Trophoblast cell (in vitro differentiated cells and primary cell): ENCODE data around the gene KRT86.

Experiments
- DNase-seq, 2 donors: peaks; one replicate each; pipeline ENCODE4 v3.0.0-alpha.2; 2016
- H2AFZ ChIP-seq: 2 replicates; pipeline ENCODE4 v1.6.1; 2013; ENCODE audit warnings: low read length, moderate library complexity, mild to moderate bottlenecking; ENCODE audit not compliant: insufficient read depth, poor library complexity
- H2AK5ac ChIP-seq: 2 replicates; pipeline ENCODE4 v1.6.1; 2013; ENCODE audit warnings: mild to moderate bottlenecking, low read length
- H2BK120ac ChIP-seq: 2 replicates; pipeline ENCODE4 v1.6.1; 2013; ENCODE audit warnings: low read length, mild to moderate bottlenecking, moderate library complexity; ENCODE audit not compliant: insufficient read depth, poor library complexity
- H2BK12ac ChIP-seq: 2 replicates; pipeline ENCODE4 v1.6.1; 2013; ENCODE audit warnings: mild to moderate bottlenecking, low read length, moderate library complexity
- H2BK5ac ChIP-seq: 2 replicates; pipeline ENCODE4 v1.6.1; 2013; ENCODE audit warnings: low read length, low read depth, moderate library complexity, mild to moderate bottlenecking; ENCODE audit not compliant: poor library complexity
- H3K14ac ChIP-seq: 2 replicates; pipeline ENCODE4 v1.6.1; 2013; ENCODE audit warnings: mild to moderate bottlenecking, low read length
- H3K18ac ChIP-seq: 2 replicates; pipeline ENCODE4 v1.6.1; 2013; ENCODE audit warnings: mild to moderate bottlenecking, low read length
- H3K23ac ChIP-seq: 2 replicates; pipeline ENCODE4 v1.6.1; 2013; ENCODE audit warnings: low read length
- H3K27ac ChIP-seq: 2 replicates; pipeline ENCODE4 v1.5.1; 2013; ENCODE audit warnings: low read depth, mild to moderate bottlenecking, inconsistent platforms, low read length, moderate library complexity
- H3K27me3 ChIP-seq: 2 replicates; pipeline ENCODE4 v1.6.1; 2013; ENCODE audit warnings: inconsistent platforms, mild to moderate bottlenecking, low read length, moderate library complexity; ENCODE audit not compliant: insufficient read depth
- H3K36me3 ChIP-seq, 2 experiments: 1 replicate in 1 of 2; 2 replicates in 1 of 2; pipeline ENCODE4 v1.6.1; 2013; ENCODE audit warnings: low read length in 2 of 2, mild to moderate bottlenecking in 2 of 2, moderate library complexity in 1 of 2; ENCODE audit not compliant: insufficient read depth in 2 of 2, control insufficient read depth in 1 of 2
- H3K4ac ChIP-seq: 2 replicates; pipeline ENCODE4 v1.6.1; 2013; ENCODE audit warnings: low read depth, mild to moderate bottlenecking, low read length, moderate library complexity
- H3K4me1 ChIP-seq, 2 experiments: 1 replicate in 1 of 2; 2 replicates in 1 of 2; pipeline ENCODE4 v1.6.1; 2013; ENCODE audit warnings: low read length in 2 of 2, mild to moderate bottlenecking in 2 of 2, moderate library complexity in 1 of 2; ENCODE audit not compliant: insufficient read depth in 2 of 2, control insufficient read depth in 1 of 2
- H3K4me2 ChIP-seq: 2 replicates; pipeline ENCODE4 v1.6.1; 2013; ENCODE audit warnings: inconsistent platforms, mild to moderate bottlenecking, low read length, moderate library complexity
- H3K4me3 ChIP-seq: 2 replicates; pipeline ENCODE4 v1.5.1; 2013; ENCODE audit warnings: mild to moderate bottlenecking, low read depth, low read length, inconsistent platforms
- H3K79me1 ChIP-seq: one replicate; pipeline ENCODE4 v1.6.1; 2013; ENCODE audit warnings: low read length
- H3K79me2 ChIP-seq: 2 replicates; pipeline ENCODE4 v1.6.1; 2013; ENCODE audit warnings: low read length, mild to moderate bottlenecking; ENCODE audit not compliant: control insufficient read depth, insufficient read depth, poor library complexity
- H3K9ac ChIP-seq: 2 replicates; pipeline ENCODE4 v1.6.1; 2013; ENCODE audit warnings: mild to moderate bottlenecking, low read length
- H3K9me3 ChIP-seq: 2 replicates; pipeline ENCODE4 v1.6.1; 2013; ENCODE audit warnings: low read depth, mild to moderate bottlenecking, control low read depth, inconsistent platforms, low read length; ENCODE audit not compliant: insufficient read depth
- H4K12ac ChIP-seq: 2 replicates; pipeline ENCODE4 v1.6.1; 2013; ENCODE audit warnings: low read depth, mild to moderate bottlenecking, low read length, moderate library complexity
- H4K8ac ChIP-seq: 2 replicates; pipeline ENCODE4 v1.6.1; 2013; ENCODE audit warnings: low read depth, mild to moderate bottlenecking, low read length, moderate library complexity
- H4K91ac ChIP-seq: one replicate; pipeline ENCODE4 v1.6.1; 2013; ENCODE audit warnings: low read depth, mild to moderate bottlenecking, low read length, moderate library complexity
- WGBS: extraction: QIAGEN DNeasy Blood & Tissue Kit; methylation state at CpG from one replicate; pipeline ENCODE4 v1.1.7; 2013; ENCODE audit warnings: missing lambda C conversion rate; ENCODE audit not compliant: insufficient read length, insufficient coverage; ENCODE audit errors: extremely low coverage; 5-methylcytosine and 5-hydroxymethylcytosine counted together

Gene KRT86

DNA sequence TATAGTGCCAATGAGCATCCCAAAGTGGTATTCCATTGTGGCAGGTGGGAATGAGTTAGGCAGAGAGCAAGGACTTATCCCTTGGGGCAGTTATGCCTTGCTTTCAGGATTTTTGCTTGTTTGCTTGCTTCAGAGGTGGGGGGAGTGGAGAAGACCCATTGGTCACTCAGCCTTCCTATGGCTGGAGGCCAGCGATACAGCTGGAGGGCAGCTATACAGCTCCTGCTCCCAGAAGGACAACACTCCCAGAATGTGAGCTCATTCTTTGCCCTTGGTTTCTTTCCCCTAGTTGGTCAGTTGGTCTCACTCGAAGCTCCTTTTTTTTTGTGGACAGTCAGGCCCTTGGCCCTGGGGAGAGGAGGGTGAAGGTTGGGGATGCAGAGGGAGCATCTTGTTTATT, 32.3 kb downstream of the KRT86 start:
- Histone ChIP-seq H3K27ac (no peak overlapping the region), H3K79me1 (peaks cover 2% of the 10 kb centered on the region), H3K9ac (no peak overlapping the region), H3K4me1 (peaks cover 6 to 8% of the 10 kb centered on the region in 2 experiments), H4K91ac (no peak overlapping the region), H3K36me3 (no peaks in the 10 kb centered on the region), H3K18ac (no peak overlapping the region), H3K4ac (no peak overlapping the region), H3K79me2 (no peaks in the 10 kb centered on the region), H3K27me3 (peaks cover 24% of the 10 kb centered on the region), H3K9me3 (no peaks in the 10 kb centered on the region), H4K8ac (no peak overlapping the region), H2BK120ac (no peak overlapping the region), H3K23ac (no peak overlapping the region), H3K14ac (no peak overlapping the region), H3K4me2 (no peak overlapping the region), H2AFZ (no peak overlapping the region), H2BK5ac (no peak overlapping the region), H4K12ac (no peak overlapping the region), H2BK12ac (no peak overlapping the region), H2AK5ac (no peak overlapping the region), H3K4me3 (no peak overlapping the region)
- no CpG with 5 or more reads among the region's 2 CpGs for WGBS
- DNase-seq = no peak

DNA sequence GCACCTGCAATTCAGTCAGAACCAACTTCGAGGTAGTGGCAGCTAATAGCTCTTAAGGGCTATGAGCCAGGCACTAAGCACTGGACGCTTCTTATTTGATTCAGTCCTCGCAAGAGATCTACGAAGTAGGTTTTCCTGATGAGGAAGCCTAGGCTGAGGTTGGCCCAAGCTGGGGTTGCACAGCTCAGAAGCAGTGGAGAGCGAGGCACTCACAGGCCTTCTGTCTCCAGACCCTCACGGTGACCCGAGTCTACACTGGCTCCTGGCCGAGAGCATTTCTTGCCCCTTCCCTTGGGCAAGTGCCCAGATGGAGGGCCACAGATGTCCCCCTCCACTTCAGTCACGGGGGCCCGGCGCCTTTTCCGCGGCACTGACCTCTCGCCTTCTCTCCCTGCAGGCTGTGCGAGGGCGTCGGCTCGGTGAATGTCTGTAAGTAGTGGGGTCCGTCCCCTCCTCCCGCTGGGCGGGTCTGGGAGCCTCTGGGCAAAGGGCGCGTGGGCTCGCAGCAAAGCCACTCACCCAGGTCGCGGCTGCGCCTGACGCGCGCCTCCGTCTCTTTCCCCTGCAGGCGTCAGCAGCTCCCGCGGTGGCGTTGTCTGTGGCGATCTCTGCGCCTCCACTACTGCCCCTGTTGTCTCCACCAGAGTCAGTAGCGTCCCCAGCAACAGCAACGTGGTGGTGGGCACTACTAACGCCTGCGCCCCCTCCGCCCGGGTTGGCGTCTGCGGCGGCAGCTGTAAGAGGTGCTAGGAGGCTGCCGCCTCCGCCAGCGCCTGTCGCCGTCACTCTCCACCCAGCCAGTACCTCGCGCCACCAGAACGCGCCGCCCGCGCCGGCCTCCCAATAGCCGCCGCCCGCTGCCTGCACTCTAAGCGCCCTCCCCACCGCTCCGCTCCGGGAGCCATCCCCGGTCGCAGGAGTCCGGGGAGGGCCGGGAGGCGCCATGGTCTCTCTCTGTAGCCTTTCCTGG, 33.7 kb downstream of the KRT86 start:
- peak overlapping the region; percentile 75 for H2AFZ ChIP-seq
- no peak overlapping the region for H4K91ac ChIP-seq
- no peak overlapping the region for H3K27ac ChIP-seq
- H3K18ac ChIP-seq = no peak overlapping the region
- H3K9ac ChIP-seq = no peak overlapping the region
- no peak overlapping the region for H3K4ac ChIP-seq
- peaks cover 24% of the 10 kb centered on the region for H3K27me3 ChIP-seq
- no peak overlapping the region for H2BK120ac ChIP-seq
- no peak overlapping the region for H4K8ac ChIP-seq
- no peaks in the 10 kb centered on the region for H3K79me2 ChIP-seq
- H3K23ac ChIP-seq = no peak overlapping the region
- no CpG with 5 or more reads among the region's 71 CpGs for WGBS
- H3K14ac ChIP-seq = peak overlapping the region; percentile 32
- H3K4me3 ChIP-seq = peak overlapping the region; percentile 60
- no peaks in the 10 kb centered on the region for H3K9me3 ChIP-seq
- H3K79me1 ChIP-seq = peaks cover 2% of the 10 kb centered on the region
- H2BK12ac ChIP-seq = no peak overlapping the region
- peak; percentile 28 to 66 for DNase-seq
- H2BK5ac ChIP-seq = no peak overlapping the region
- no peak overlapping the region for H2AK5ac ChIP-seq
- no peak overlapping the region for H4K12ac ChIP-seq
- H3K36me3 ChIP-seq = no peaks in the 10 kb centered on the region
- H3K4me2 ChIP-seq = peak overlapping the region; percentile 80
- peaks cover 6 to 8% of the 10 kb centered on the region in 2 experiments for H3K4me1 ChIP-seq

DNA sequence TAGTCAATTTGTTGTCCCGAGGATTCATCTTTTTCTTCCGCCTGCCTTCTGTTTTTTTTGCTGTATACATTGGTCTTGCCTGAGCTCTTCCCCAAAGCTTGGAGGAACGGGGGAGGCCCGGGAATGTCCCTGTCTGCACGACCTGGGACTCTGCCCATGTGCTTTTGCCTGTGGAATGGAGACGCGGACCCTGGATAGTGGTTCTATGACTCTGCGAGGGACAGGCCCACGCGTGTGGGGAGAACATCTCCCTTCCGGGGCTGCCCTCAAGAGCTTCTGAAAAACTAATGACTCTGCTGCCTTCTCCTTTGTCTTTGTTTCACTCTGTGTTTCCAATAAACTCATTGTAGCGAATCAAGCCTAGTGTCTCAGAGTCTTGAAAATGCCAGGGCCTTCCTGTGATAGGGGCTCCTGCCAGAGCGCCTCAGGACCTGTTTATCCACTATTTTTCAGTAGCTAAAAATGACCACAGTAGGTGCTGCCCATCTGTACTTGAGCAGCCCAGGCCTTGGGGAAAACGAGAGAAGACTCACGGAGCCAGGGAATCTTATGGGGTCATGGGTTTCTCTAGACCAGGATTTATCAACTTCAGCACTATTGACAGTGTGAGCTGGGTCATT, 34.5 kb downstream of the KRT86 start:
- Histone ChIP-seq H3K4me1 (peaks cover 6 to 8% of the 10 kb centered on the region in 2 experiments), H3K27me3 (peaks cover 24% of the 10 kb centered on the region), H2BK12ac (no peak overlapping the region), H2BK5ac (no peak overlapping the region), H3K79me2 (no peaks in the 10 kb centered on the region), H3K27ac (no peak overlapping the region), H3K36me3 (no peaks in the 10 kb centered on the region), H2BK120ac (no peak overlapping the region), H3K4me3 (no peak overlapping the region), H2AFZ (peak overlapping the region; percentile 75), H4K12ac (no peak overlapping the region), H3K23ac (no peak overlapping the region), H3K18ac (no peak overlapping the region), H3K4ac (no peak overlapping the region), H3K9ac (no peak overlapping the region), H2AK5ac (no peak overlapping the region), H3K14ac (no peak overlapping the region), H4K8ac (no peak overlapping the region), H3K9me3 (no peaks in the 10 kb centered on the region), H4K91ac (no peak overlapping the region), H3K79me1 (peaks cover 2% of the 10 kb centered on the region), H3K4me2 (peak overlapping the region; percentile 80)
- peak in 1 of 2 donors; percentile 37 for DNase-seq
- no CpG with 5 or more reads among the region's 15 CpGs for WGBS

DNA sequence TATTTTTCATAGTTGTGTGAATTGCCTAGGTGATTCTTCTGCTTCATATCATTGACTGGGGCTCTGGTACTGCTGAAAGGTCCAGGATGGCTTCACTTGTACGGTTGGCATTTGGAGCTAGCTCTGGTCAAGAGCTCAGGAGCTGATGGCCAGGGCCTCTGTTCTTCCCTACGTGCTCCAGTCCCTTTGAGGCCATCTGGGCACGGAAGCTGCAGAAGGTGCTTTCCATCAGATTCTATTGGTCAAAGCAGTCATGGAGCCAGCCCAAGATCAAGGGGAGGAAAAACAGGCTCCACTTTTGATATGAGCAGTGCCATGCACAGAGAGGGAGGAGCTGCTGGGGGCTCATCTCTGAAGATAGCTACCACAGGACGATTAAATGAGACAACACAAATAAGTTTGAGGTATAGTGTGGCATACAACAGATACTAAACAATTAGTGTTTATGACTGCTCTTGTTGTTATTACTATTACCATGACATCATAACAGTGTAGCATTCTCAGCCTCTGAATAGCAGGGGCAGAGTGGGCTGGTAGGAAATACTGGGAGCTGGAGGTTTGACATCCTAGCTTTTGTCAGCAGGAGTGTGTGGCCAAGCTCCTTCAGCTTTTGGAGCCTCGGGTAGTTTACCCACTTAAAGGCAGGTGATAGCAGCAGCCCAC, 36.3 kb downstream of the KRT86 start:
- Histone ChIP-seq H2AFZ (no peak overlapping the region), H3K9ac (no peak overlapping the region), H4K8ac (no peak overlapping the region), H3K4me3 (no peak overlapping the region), H3K27me3 (peaks cover 24% of the 10 kb centered on the region), H3K79me1 (peaks cover 2% of the 10 kb centered on the region), H2AK5ac (no peak overlapping the region), H3K79me2 (no peaks in the 10 kb centered on the region), H4K91ac (no peak overlapping the region), H3K9me3 (no peaks in the 10 kb centered on the region), H2BK5ac (no peak overlapping the region), H4K12ac (no peak overlapping the region), H2BK120ac (no peak overlapping the region), H3K27ac (no peak overlapping the region), H2BK12ac (no peak overlapping the region), H3K4ac (no peak overlapping the region), H3K14ac (no peak overlapping the region), H3K4me2 (no peak overlapping the region), H3K36me3 (no peaks in the 10 kb centered on the region), H3K18ac (no peak overlapping the region), H3K4me1 (peaks cover 6 to 8% of the 10 kb centered on the region in 2 experiments), H3K23ac (no peak overlapping the region)
- no CpG with 5 or more reads among the region's 5 CpGs for WGBS
- DNase-seq = peak; percentile 21 to 61
